ENCODE data around the gene BZW1.

BZW1 gene

DNA sequence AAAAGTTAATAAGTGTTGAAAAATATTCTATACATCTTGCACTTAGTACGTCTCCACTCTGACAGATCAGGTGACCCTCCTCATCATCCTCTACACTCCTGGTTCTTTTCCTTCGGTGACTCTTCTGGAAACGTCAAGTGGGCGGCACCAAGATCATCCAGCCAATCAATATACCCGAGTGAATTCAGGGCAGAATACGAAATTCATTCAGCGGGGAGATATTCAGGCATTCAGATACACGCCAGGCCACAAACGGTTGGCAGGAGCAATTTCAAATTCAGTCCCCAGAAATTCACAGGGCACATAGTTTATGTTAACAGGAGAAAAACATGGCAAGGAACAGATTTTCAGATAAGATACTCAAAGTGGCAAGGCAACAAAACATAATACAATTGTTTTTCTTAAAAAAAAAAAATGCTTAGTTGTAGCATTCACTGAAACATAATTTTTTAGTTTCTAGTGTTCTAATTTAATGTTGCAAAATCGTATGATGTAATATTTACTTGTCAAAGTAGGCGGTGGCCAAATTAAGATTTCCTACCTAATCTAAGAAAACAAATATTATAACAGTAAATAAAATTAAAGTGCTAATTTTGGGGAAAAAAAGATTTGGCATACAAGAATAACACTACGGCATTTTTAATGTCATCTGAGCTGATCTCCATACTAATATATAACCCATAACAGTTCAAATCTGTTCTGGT, 48.5 kb downstream of the BZW1 start:
- peaks cover 3% of the 10 kb centered on the region for H3K4me1 ChIP-seq (ENCODE audit: control insufficient read depth, insufficient read depth, low read length)
- no peaks in the 10 kb centered on the region for H3K9me3 ChIP-seq (ENCODE audit: control insufficient read depth, insufficient read depth, low read depth, low read length)
- no peak overlapping the region for H3K9ac ChIP-seq (ENCODE audit: low read length)
- peaks cover 62% of the 10 kb centered on the region for H3K36me3 ChIP-seq (ENCODE audit: control insufficient read depth, insufficient read depth, low read length)
- H3K27ac ChIP-seq (ENCODE audit: low read depth, low read length) = no peak overlapping the region
- H3K27me3 ChIP-seq (ENCODE audit: control insufficient read depth, insufficient read depth, low read length) = no peaks in the 10 kb centered on the region
- no peak overlapping the region for H3K4me3 ChIP-seq (ENCODE audit: low read depth, low read length)

GRCh38 chr2:200861617-200862155, 50.0 kb downstream of the BZW1 start:
- no peaks in the 10 kb centered on the region for H3K27me3 ChIP-seq (ENCODE audit: control insufficient read depth, insufficient read depth, low read length)
- no peaks in the 10 kb centered on the region for H3K9me3 ChIP-seq (ENCODE audit: control insufficient read depth, insufficient read depth, low read depth, low read length)
- H3K4me3 ChIP-seq (ENCODE audit: low read depth, low read length) = peak overlapping the region; percentile 85
- peaks cover 49% of the 10 kb centered on the region for H3K36me3 ChIP-seq (ENCODE audit: control insufficient read depth, insufficient read depth, low read length)
- no peak overlapping the region for H3K27ac ChIP-seq (ENCODE audit: low read depth, low read length)
- H3K9ac ChIP-seq (ENCODE audit: low read length) = no peak overlapping the region
- peaks cover 3% of the 10 kb centered on the region for H3K4me1 ChIP-seq (ENCODE audit: control insufficient read depth, insufficient read depth, low read length)

DNA sequence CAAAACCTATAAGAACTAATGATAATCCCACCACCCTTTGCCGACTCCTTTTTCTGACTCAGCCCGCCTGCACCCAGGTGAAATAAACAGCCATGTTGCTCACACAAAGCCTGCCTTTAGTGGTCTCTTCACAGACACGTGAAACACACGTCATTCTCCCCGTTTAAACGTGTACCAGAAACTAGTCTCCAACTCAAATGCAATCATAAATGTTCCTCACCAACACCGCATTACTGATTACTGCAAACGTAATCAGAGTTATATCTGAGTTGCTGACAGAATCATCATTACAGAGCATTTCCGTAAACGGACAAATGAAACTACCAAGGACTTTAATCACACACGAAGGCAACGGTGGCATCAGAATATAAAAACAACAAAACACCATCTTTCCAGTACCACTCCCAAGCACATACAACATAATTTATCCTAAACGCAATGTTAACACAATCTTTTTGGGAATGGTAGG, 50.9 kb downstream of the BZW1 start:
- peaks cover 40% of the 10 kb centered on the region for H3K36me3 ChIP-seq (ENCODE audit: control insufficient read depth, insufficient read depth, low read length)
- no peak overlapping the region for H3K27ac ChIP-seq (ENCODE audit: low read depth, low read length)
- peak overlapping the region; percentile 94 for H3K9ac ChIP-seq (ENCODE audit: low read length)
- H3K4me3 ChIP-seq (ENCODE audit: low read depth, low read length) = peak overlapping the region; percentile 85
- no peaks in the 10 kb centered on the region for H3K9me3 ChIP-seq (ENCODE audit: control insufficient read depth, insufficient read depth, low read depth, low read length)
- H3K4me1 ChIP-seq (ENCODE audit: control insufficient read depth, insufficient read depth, low read length) = peaks cover 3% of the 10 kb centered on the region
- no peaks in the 10 kb centered on the region for H3K27me3 ChIP-seq (ENCODE audit: control insufficient read depth, insufficient read depth, low read length)

DNA sequence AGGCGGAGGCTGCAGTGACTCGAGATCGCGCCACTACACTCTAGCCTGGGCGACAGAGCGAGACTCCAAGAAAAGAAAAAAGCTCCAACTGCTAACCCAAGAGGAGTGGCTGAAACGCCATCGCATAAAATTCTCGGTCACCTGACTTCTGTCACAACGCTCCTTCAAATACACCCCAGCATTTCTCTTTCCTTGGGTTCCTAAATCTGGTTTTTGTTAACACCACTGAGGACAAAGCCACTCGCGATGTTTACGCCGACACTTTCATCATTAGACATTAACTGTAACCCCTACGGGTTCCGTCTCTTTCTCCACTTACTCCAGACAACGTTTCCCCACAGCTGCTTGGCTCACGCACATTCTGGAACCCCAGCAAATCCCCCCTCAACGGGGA, 52.1 kb downstream of the BZW1 start:
- H3K4me3 ChIP-seq (ENCODE audit: low read depth, low read length) = peak overlapping the region; percentile 85
- H3K9me3 ChIP-seq (ENCODE audit: control insufficient read depth, insufficient read depth, low read depth, low read length) = no peaks in the 10 kb centered on the region
- no peaks in the 10 kb centered on the region for H3K27me3 ChIP-seq (ENCODE audit: control insufficient read depth, insufficient read depth, low read length)
- H3K4me1 ChIP-seq (ENCODE audit: control insufficient read depth, insufficient read depth, low read length) = peaks cover 3% of the 10 kb centered on the region
- peak overlapping the region; percentile 92 for H3K27ac ChIP-seq (ENCODE audit: low read depth, low read length)
- H3K9ac ChIP-seq (ENCODE audit: low read length) = peak overlapping the region; percentile 94
- H3K36me3 ChIP-seq (ENCODE audit: control insufficient read depth, insufficient read depth, low read length) = peaks cover 28% of the 10 kb centered on the region

GRCh38 chr2:200864176-200865034, 52.7 kb downstream of the BZW1 start, which contains the start of gene CLK1:
CLK1 (minus strand) TSS chr2:200864658; CDS start chr2:200861862, 2,796 bp downstream.
- H3K36me3 ChIP-seq (ENCODE audit: control insufficient read depth, insufficient read depth, low read length) = peaks cover 22% of the 10 kb centered on the region
- H3K4me1 ChIP-seq (ENCODE audit: control insufficient read depth, insufficient read depth, low read length) = peaks cover 3% of the 10 kb centered on the region
- peak within 1 kb of the TSS; percentile 92 for H3K27ac ChIP-seq (ENCODE audit: low read depth, low read length)
- peak within 1 kb of the TSS; percentile 94 for H3K9ac ChIP-seq (ENCODE audit: low read length)
- no peaks in the 10 kb centered on the region for H3K9me3 ChIP-seq (ENCODE audit: control insufficient read depth, insufficient read depth, low read depth, low read length)
- no peaks in the 10 kb centered on the region for H3K27me3 ChIP-seq (ENCODE audit: control insufficient read depth, insufficient read depth, low read length)
- peak within 1 kb of the TSS; percentile 85 for H3K4me3 ChIP-seq (ENCODE audit: low read depth, low read length)

DNA sequence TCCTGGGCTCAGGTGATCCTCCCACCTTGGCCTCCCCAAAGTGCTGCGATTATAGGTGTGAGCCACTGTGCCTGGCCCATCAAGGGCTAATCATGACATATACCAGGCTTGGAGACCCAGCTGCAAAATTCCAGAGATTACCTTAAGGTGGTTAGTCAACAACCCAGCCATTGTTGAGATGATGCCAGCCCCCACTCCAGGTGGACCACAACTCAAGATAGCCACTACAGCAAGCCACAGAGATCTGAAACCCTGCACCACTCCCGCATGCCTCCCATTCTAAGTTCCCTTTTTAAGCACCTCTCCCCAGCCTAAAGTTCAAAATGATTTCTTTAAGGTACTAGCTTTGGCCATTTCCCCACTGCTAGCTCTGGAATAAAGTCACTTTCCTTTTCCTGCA, 57.3 kb downstream of the BZW1 start:
- H3K9ac ChIP-seq (ENCODE audit: low read length) = no peak overlapping the region
- no peak overlapping the region for H3K27ac ChIP-seq (ENCODE audit: low read depth, low read length)
- no peak overlapping the region for H3K4me3 ChIP-seq (ENCODE audit: low read depth, low read length)
- H3K36me3 ChIP-seq (ENCODE audit: control insufficient read depth, insufficient read depth, low read length) = peaks cover 26% of the 10 kb centered on the region
- H3K27me3 ChIP-seq (ENCODE audit: control insufficient read depth, insufficient read depth, low read length) = no peaks in the 10 kb centered on the region
- H3K9me3 ChIP-seq (ENCODE audit: control insufficient read depth, insufficient read depth, low read depth, low read length) = no peaks in the 10 kb centered on the region
- H3K4me1 ChIP-seq (ENCODE audit: control insufficient read depth, insufficient read depth, low read length) = no peaks in the 10 kb centered on the region

GRCh38 chr2:200871151-200871550, 59.4 kb downstream of the BZW1 start:
- Histone ChIP-seq H3K27ac (ENCODE audit: low read depth, low read length) (no peak overlapping the region), H3K27me3 (ENCODE audit: control insufficient read depth, insufficient read depth, low read length) (no peaks in the 10 kb centered on the region), H3K4me1 (ENCODE audit: control insufficient read depth, insufficient read depth, low read length) (no peaks in the 10 kb centered on the region), H3K4me3 (ENCODE audit: low read depth, low read length) (no peak overlapping the region), H3K9ac (ENCODE audit: low read length) (no peak overlapping the region), H3K9me3 (ENCODE audit: control insufficient read depth, insufficient read depth, low read depth, low read length) (no peaks in the 10 kb centered on the region), H3K36me3 (ENCODE audit: control insufficient read depth, insufficient read depth, low read length) (peaks cover 44% of the 10 kb centered on the region)

DNA sequence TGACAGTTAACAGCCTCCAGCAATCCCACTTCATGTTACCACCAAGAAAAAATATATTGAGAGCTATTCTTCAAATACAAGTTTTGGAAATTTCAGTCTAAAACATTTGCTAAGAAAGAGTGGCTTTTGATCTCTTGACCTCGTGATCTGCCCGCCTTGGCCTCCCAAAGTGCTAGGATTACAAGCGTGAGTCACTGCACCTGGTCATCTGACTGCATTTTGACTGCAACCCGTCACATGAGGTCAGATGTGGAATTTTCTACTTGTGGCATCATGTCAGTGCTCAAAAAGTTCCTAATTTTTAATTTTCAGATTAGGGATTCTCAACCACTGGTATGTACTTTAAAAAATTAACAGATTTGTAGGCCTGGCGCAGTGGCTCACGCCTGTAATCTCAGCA, 61.9 kb downstream of the BZW1 start:
- Histone ChIP-seq H3K4me1 (ENCODE audit: control insufficient read depth, insufficient read depth, low read length) (no peaks in the 10 kb centered on the region), H3K27ac (ENCODE audit: low read depth, low read length) (no peak overlapping the region), H3K27me3 (ENCODE audit: control insufficient read depth, insufficient read depth, low read length) (no peaks in the 10 kb centered on the region), H3K9me3 (ENCODE audit: control insufficient read depth, insufficient read depth, low read depth, low read length) (no peaks in the 10 kb centered on the region), H3K4me3 (ENCODE audit: low read depth, low read length) (no peak overlapping the region), H3K9ac (ENCODE audit: low read length) (no peak overlapping the region), H3K36me3 (ENCODE audit: control insufficient read depth, insufficient read depth, low read length) (peaks cover 63% of the 10 kb centered on the region)

Data from HUES6 (cell line).